COLO829 (cell line): Measurements from ENCODE around the gene PITPNM3.

Source experiments
- DNase-seq: peaks from one replicate; pipeline ENCODE4 v3.0.0; 2012; ENCODE audit warnings: low spot score

PITPNM3 gene

GRCh38 chr17:6443692-6444570, 112.4 kb downstream of the PITPNM3 start, which contains the start of gene PIMREG:
Gene PIMREG (plus strand): TSS chr17:6444455. CDS start chr17:6445111, 656 bp downstream.
- DNase-seq = peak; percentile 95

GRCh38 chr17:6442775-6443174, 113.6 kb downstream of the PITPNM3 start:
- no peak for DNase-seq

GRCh38 chr17:6439951-6440350, 116.4 kb downstream of the PITPNM3 start:
- no peak for DNase-seq

- DNase-seq = no peak
Observed at GRCh38 chr17:6437956-6438355, 118.4 kb downstream of the PITPNM3 start.

- DNase-seq = no peak
Observed at GRCh38 chr17:6437466-6437865, 118.9 kb downstream of the PITPNM3 start.

GRCh38 chr17:6435968-6436367, 120.4 kb downstream of the PITPNM3 start:
- DNase-seq = peak; percentile 86

GRCh38 chr17:6435051-6435450, 121.3 kb downstream of the PITPNM3 start, which contains the start of gene AIPL1:
Gene AIPL1 (minus strand): TSS chr17:6435121. CDS start chr17:6435104, 17 bp downstream.
- DNase-seq = no peak

GRCh38 chr17:6430769-6431168, 125.6 kb downstream of the PITPNM3 start:
- no peak for DNase-seq

GRCh38 chr17:6429266-6429665, 127.1 kb downstream of the PITPNM3 start:
- DNase-seq = no peak

- no peak for DNase-seq
Observed at GRCh38 chr17:6428207-6428965, 128.0 kb downstream of the PITPNM3 start.

- DNase-seq = no peak
Observed at GRCh38 chr17:6427279-6427781, 129.0 kb downstream of the PITPNM3 start.

- DNase-seq = no peak
Observed at GRCh38 chr17:6426356-6427101, 129.8 kb downstream of the PITPNM3 start.

GRCh38 chr17:6425407-6425806, 130.9 kb downstream of the PITPNM3 start:
- DNase-seq = no peak

- no peak for DNase-seq
Observed at GRCh38 chr17:6423931-6424330, 132.4 kb downstream of the PITPNM3 start.

GRCh38 chr17:6422654-6423241, 133.6 kb downstream of the PITPNM3 start:
- DNase-seq = no peak

- peak; percentile 89 for DNase-seq
Observed at GRCh38 chr17:6421700-6422604, 134.4 kb downstream of the PITPNM3 start.

GRCh38 chr17:6420173-6420641, 136.1 kb downstream of the PITPNM3 start:
- DNase-seq = no peak

GRCh38 chr17:6415616-6416015, 140.7 kb downstream of the PITPNM3 start:
- DNase-seq = no peak

GRCh38 chr17:6413065-6413464, 143.3 kb downstream of the PITPNM3 start:
- DNase-seq = peak; percentile 48

GRCh38 chr17:6408735-6409134, 147.6 kb downstream of the PITPNM3 start:
- DNase-seq = no peak
